Thyroid gland (tissue), 4 donors: ENCODE measurements around the gene TMEM116. TPM values are rescaled to one million over a fixed set of nuclear protein-coding genes. Genes with fewer than 3 reads are reported as not detected.
"Not testable (repeated sequence)": the region's sequence is repeated elsewhere in the genome, so short reads cannot be mapped to it uniquely, and the experiment has no call there.

Source experiments
- DNase-seq, 2 donors: peaks; one replicate each; pipeline ENCODE4 v3.0.0-alpha.2; 2019
- H3K27ac ChIP-seq, 3 donors: fragments of 200-600 bp; sonication (generic); 1 replicate in 2 of 3; 2 replicates in 1 of 3; pipeline ENCODE4 v1.5.1; 2016 to 2019; ENCODE audit warnings: mild to moderate bottlenecking in 1 of 3, moderate library complexity in 1 of 3
- H3K27me3 ChIP-seq: fragments of 200-600 bp; sonication (generic); one replicate; pipeline ENCODE4 v1.5.1; 2019
- H3K36me3 ChIP-seq, 2 donors: fragments of 200-600 bp; sonication (generic); one replicate each; pipeline ENCODE4 v1.5.1; 2016 to 2019
- H3K4me1 ChIP-seq, 2 donors: fragments of 200-600 bp; sonication (generic); one replicate each; pipeline ENCODE4 v1.5.1; 2017 to 2019
- H3K4me3 ChIP-seq, 3 donors: fragments of 200-600 bp; sonication (generic); replicated peaks in 1 of 3; 1 replicate in 2 of 3; 2 replicates in 1 of 3; pipeline ENCODE4 v1.5.1; 2016; ENCODE audit warnings: mild to moderate bottlenecking in 1 of 3
- H3K9me3 ChIP-seq: fragments of 200-600 bp; sonication (generic); one replicate; pipeline ENCODE4 v1.5.1; 2017
- CTCF ChIP-seq, 6 experiments: fragments of 200-600 bp in 3 of 6; fragments of 450-650 bp in 3 of 6; sonication (generic) in 3 of 6; IDR thresholded peaks; one replicate each; pipeline ENCODE4 v1.5.1; 2016 to 2019; ENCODE audit warnings: antibody characterized with exemption in 6 of 6, mild to moderate bottlenecking in 2 of 6, inconsistent platforms in 1 of 6, moderate library complexity in 1 of 6
- POLR2A ChIP-seq, 2 donors: fragments of 450-650 bp; IDR thresholded peaks; one replicate each; pipeline ENCODE4 v1.6.1; 2017; ENCODE audit warnings: antibody characterized with exemption in 2 of 2, mild to moderate bottlenecking in 2 of 2, moderate library complexity in 1 of 2
- WGBS, 2 donors: methylation state at CpG; one replicate each; pipeline ENCODE4 v1.1.5; 2017; 5-methylcytosine and 5-hydroxymethylcytosine counted together
- intact Hi-C: fragments of 100-400 bp; cut with DNase I; formaldehyde crosslinking; loops from one replicate; pipeline ENCODE4 v1.15.1; 2023
- total RNA-seq, 4 donors: library from RNA; depleted of rRNA; stranded (reverse); fragments of >200 nt; gene quantifications; one replicate each; pipeline ENCODE4 v1.2.3, GENCODE V29; 2016

TMEM116 gene
- total RNA-seq, 4 donors from 2014 or later: 20.0 to 33.0 (median 26.6) TPM

GRCh38 chr12:112004041-112004440 is 8.9 kb downstream of the TMEM116 start:
- TF ChIP-seq POLR2A (IDR thresholded peaks at IDR 0.05) (no peak), CTCF (IDR thresholded peaks at IDR 0.05) (no peak)
- intact Hi-C loops: no loop called here

GRCh38 chr12:112001576-112001975 is 11.4 kb downstream of the TMEM116 start:
- DNase-seq: no peak
- Histone ChIP-seq H3K27ac (no peak overlapping the region), H3K36me3 (no peaks in the 10 kb centered on the region), H3K4me1 (no peaks in the 10 kb centered on the region), H3K9me3 (no peaks in the 10 kb centered on the region), H3K27me3 (no peaks in the 10 kb centered on the region), H3K4me3 (no peak overlapping the region)
- no peak for TF ChIP-seq CTCF (IDR thresholded peaks at IDR 0.05)
- no peak for TF ChIP-seq POLR2A (IDR thresholded peaks at IDR 0.05)
- intact Hi-C loops: no loop called here

More at GRCh38 chr12:112004041-112004440, 8.9 kb downstream of the TMEM116 start:
- no peaks in the 10 kb centered on the region for H3K9me3 ChIP-seq
- peaks cover 0 to 11% of the 10 kb centered on the region in 2 donors for H3K4me1 ChIP-seq
- no peaks in the 10 kb centered on the region for H3K36me3 ChIP-seq
- H3K27me3 ChIP-seq: no peaks in the 10 kb centered on the region
- DNase-seq: no peak
- H3K27ac ChIP-seq: no peak overlapping the region
- no peak overlapping the region for H3K4me3 ChIP-seq
- 92 to 98% methylated on average over 3 of the region's 3 CpGs for WGBS, 2 donors

GRCh38 chr12:112000820-112001219 is 12.1 kb downstream of the TMEM116 start:
- no peaks in the 10 kb centered on the region for H3K4me1 ChIP-seq
- no peak overlapping the region for H3K4me3 ChIP-seq
- WGBS, 2 donors: 92 to 94% methylated on average over 8 of the region's 8 CpGs
- H3K27ac ChIP-seq: no peak overlapping the region
- no peaks in the 10 kb centered on the region for H3K9me3 ChIP-seq
- intact Hi-C loops: no loop called here
- no peaks in the 10 kb centered on the region for H3K36me3 ChIP-seq
- H3K27me3 ChIP-seq: no peaks in the 10 kb centered on the region
- no peak for DNase-seq
- TF ChIP-seq POLR2A (IDR thresholded peaks at IDR 0.05): no peak
- TF ChIP-seq CTCF (IDR thresholded peaks at IDR 0.05): no peak

GRCh38 chr12:111999129-111999528 is 13.8 kb downstream of the TMEM116 start:
- H3K9me3 ChIP-seq, H3K27me3 ChIP-seq, H3K4me1 ChIP-seq, H3K27ac ChIP-seq, intact Hi-C loops, H3K4me3 ChIP-seq, DNase-seq, H3K36me3 ChIP-seq: not testable (repeated sequence)
- 96% methylated on average over 9 of the region's 9 CpGs for WGBS, 2 donors

GRCh38 chr12:111998015-111998414 is 14.9 kb downstream of the TMEM116 start:
- no peak for DNase-seq
- 76 to 88% methylated on average over 4 of the region's 4 CpGs for WGBS, 2 donors
- intact Hi-C loops: no loop called here
- Histone ChIP-seq H3K27ac (no peak overlapping the region), H3K9me3 (no peaks in the 10 kb centered on the region), H3K36me3 (no peaks in the 10 kb centered on the region), H3K4me3 (no peak overlapping the region), H3K4me1 (peaks cover 0 to 7% of the 10 kb centered on the region in 2 donors), H3K27me3 (no peaks in the 10 kb centered on the region)
- no peak for TF ChIP-seq POLR2A (IDR thresholded peaks at IDR 0.05)
- TF ChIP-seq CTCF (IDR thresholded peaks at IDR 0.05): no peak

- DNase-seq: no peak
- H3K27ac ChIP-seq: no peak overlapping the region
- H3K27me3 ChIP-seq: no peaks in the 10 kb centered on the region
- H3K4me1 ChIP-seq: peaks cover 0 to 7% of the 10 kb centered on the region in 2 donors
- H3K36me3 ChIP-seq: no peaks in the 10 kb centered on the region
- H3K9me3 ChIP-seq: no peaks in the 10 kb centered on the region
- TF ChIP-seq CTCF (IDR thresholded peaks at IDR 0.05) (no peak), POLR2A (IDR thresholded peaks at IDR 0.05) (no peak)
- intact Hi-C loops: no loop called here
- no peak overlapping the region for H3K4me3 ChIP-seq
- WGBS, 2 donors: 95 to 98% methylated on average over 2 of the region's 2 CpGs
Measured at GRCh38 chr12:111997300-111997699, 15.7 kb downstream of the TMEM116 start.
